Fibroblast of pulmonary artery (primary cell): ENCODE results near the gene CITED2.
A peak's percentile ranks its signal among the peaks of the same experiment; 100 is the strongest.
"Not testable (repeated sequence)": the region's sequence is repeated elsewhere in the genome, so short reads cannot be mapped to it uniquely, and the experiment has no call there.

Experiments used
- DNase-seq: peaks from one replicate; pipeline ENCODE4 v3.0.0-alpha.2; 2010; ENCODE audit warnings: low read depth
- H3K4me3 ChIP-seq: replicated peaks from 2 replicates; pipeline ENCODE4 v1.5.1; 2011; ENCODE audit warnings: low read depth, mild to moderate bottlenecking, control low read depth, low read length, moderate library complexity
- CTCF ChIP-seq: IDR thresholded peaks from 2 replicates; pipeline ENCODE4 v1.5.1; 2011; ENCODE audit warnings: mild to moderate bottlenecking, control low read depth, low read length, inconsistent platforms; ENCODE audit errors: missing control alignments

Gene CITED2

DNA sequence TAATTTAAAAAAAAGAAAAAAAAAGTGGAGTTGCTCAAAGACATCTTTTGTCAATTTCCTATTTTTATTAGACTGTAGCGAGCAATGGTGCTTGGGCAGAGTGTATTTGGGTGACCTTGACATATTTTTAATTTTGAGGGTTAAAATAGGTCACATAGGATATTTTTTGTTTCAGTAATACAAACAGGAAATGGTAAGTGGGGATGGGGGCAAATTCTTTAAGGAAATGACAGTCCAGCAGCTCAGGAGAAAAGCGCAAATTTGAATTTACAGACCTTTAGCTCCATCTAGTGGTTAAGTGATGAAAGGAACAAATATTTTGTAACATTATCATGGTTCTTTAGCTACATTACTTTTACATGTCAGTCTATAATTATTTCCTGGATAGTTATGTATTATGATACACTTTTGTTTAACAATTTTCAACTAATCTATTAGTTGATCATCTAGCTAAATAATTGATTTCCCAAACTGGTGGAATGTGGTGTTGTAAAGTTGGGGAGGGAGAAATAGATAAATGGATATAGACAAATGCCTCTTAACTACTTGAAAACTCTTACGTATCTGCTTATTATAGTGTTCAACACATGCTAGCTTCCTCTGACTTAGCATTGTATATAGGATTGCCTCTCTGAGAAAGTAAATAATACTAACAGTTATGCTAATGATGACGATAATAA, 10.0 kb downstream of the CITED2 start:
- H3K4me3 ChIP-seq = no peak overlapping the region
- TF ChIP-seq CTCF = peak; percentile 41
- DNase-seq = peak; percentile 72

DNA sequence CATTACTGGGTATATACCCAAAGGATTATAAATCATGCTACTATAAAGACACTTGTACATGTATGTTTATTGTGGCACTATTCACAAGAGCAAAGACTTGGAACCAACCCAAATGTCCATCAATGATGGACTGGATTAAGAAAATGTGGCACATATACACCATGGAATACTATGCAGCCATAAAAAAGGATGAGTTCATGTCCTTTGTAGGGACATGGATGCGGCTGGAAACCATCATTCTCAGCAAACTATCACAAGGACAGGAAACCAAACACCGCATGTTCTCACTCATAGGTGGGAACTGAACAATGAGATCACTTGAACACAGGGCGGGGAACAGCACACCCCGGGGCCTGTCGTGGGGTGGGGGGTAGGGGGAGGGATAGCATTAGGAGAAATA, 10.7 kb downstream of the CITED2 start:
- DNase-seq, H3K4me3 ChIP-seq: not testable (repeated sequence)

DNA sequence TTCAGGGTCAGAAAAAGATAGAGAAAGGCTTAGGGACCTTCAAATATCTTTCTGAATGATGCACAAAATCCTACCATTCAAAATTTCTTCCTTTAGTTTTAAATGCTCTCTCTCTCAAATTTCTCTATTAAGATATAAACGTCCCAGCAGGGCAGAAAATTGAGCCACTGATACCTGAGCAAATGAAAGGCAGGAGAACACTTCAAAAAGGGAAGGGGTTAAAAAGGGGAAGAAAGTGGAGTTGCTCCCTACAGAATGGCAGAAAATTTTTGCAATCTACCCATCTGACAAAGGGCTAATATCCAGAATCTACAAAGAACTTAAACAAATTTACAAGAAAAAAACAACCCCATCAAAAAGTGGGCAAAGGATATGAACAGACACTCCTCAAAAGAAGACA, 11.3 kb downstream of the CITED2 start:
- DNase-seq, H3K4me3 ChIP-seq: not testable (repeated sequence)

GRCh38 chr6:139361211-139361610, 13.2 kb downstream of the CITED2 start:
- H3K4me3 ChIP-seq = no peak overlapping the region
- no peak for DNase-seq
- no peak for TF ChIP-seq CTCF

- no peak overlapping the region for H3K4me3 ChIP-seq
- no peak for DNase-seq
- no peak for TF ChIP-seq CTCF
These were observed 17.5 kb downstream of the CITED2 start for GRCh38 chr6:139356924-139357323.

- no peak overlapping the region for H3K4me3 ChIP-seq
- no peak for DNase-seq
- TF ChIP-seq CTCF = no peak
These were observed 18.5 kb downstream of the CITED2 start for GRCh38 chr6:139355777-139356445.

GRCh38 chr6:139355172-139355571, 19.3 kb downstream of the CITED2 start:
- DNase-seq = no peak
- H3K4me3 ChIP-seq = no peak overlapping the region
- TF ChIP-seq CTCF = no peak

DNA sequence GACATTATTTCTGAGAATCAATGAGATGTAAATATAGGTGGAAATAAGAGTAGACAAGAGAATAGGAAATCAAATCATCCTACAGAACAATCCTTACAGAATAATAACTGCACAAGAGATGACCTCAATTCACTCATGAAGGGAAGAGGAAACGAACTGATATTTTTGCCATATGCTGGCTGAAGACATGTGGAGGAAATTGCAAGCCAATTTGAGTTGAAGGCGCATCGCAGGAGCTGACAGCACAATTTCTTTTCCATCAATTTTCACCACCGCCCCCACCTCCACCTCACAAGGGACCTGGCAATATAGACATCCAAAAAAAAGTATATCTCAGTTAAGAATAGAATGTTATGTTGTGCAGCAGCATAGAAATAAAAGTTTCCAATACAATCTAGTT, 20.3 kb downstream of the CITED2 start:
- no peak overlapping the region for H3K4me3 ChIP-seq
- DNase-seq = no peak
- no peak for TF ChIP-seq CTCF
